ENCODE measurements around the gene PLBD1. TPM values are rescaled to one million over a fixed set of nuclear protein-coding genes. Genes with fewer than 3 reads are reported as not detected.

The PLBD1 gene
- total RNA-seq, 1 donor from 2014 or later: 48.1 TPM

DNA sequence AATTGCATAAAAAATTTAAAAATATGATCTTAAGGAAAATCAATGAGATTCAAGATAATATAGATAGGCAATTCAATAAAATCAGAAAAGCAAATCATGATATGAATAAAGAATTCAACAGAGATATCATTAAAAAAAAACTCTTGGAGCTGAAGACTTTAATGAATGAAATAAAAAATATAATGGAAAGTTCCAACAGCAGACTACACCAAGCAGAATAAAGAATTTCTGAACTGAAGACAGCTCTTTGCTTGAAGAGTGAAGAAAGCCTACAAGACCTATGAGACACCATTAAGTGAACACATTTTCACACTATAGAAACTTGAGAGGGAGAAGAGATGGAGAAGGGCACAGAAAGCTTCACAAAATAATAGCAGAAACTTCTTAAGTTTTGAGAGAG is 45.9 kb downstream of the PLBD1 start:
- peaks cover 3% of the 10 kb centered on the region for H3K4me1 Mint-ChIP-seq
- no peak for TF ChIP-seq CTCF (IDR thresholded peaks at IDR 0.05; ENCODE audit: unreplicated experiment)
- no peak for DNase-seq (ENCODE audit: low spot score in 2 of 2, unreplicated experiment in 2 of 2)
- H3K27me3 Mint-ChIP-seq (ENCODE audit: low read depth): no peaks in the 10 kb centered on the region
- H3K27ac Mint-ChIP-seq: no peak overlapping the region
- no peak overlapping the region for H3K4me3 Mint-ChIP-seq
- peaks cover 65% of the 10 kb centered on the region for H3K36me3 Mint-ChIP-seq
- peaks cover 52% of the 10 kb centered on the region for H3K9me3 Mint-ChIP-seq

GRCh38 chr12:14514946-14515345 is 52.7 kb downstream of the PLBD1 start:
- TF ChIP-seq CTCF (IDR thresholded peaks at IDR 0.05; ENCODE audit: unreplicated experiment): no peak
- H3K27ac Mint-ChIP-seq: peak overlapping the region; percentile 73

DNA sequence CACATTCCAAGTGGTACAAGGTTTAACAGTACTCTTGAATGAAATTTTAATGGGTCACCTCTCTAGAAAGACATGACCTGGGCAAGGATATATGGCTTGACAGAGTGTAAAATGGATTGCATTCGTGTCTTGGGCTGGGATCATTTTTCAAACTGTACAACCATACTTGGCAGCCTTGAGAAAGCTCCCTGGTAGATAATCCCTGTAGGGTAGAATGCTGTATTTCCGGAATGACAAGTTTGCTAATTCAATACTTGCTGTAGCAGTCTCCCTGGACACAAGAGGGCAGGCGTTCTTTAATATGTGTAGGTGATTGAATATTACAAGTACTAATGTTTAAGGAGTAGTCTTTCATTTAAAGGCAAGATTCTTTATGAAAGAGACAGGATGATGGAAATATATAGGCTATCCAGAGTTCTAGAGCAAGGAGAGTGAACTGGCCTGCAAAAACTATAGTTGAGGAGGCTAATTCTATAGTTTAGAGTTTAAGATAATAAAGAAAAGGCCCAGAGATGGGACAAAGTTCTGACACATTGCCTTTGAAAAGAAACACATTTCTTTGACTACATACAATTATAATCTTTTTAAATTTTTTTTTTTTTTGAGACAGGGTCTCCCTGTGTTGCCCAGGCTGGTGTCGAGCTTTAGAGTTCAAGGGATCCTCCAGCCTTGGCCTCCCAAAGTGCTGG is 53.4 kb downstream of the PLBD1 start:
- H3K4me1 Mint-ChIP-seq: peaks cover 15% of the 10 kb centered on the region
- no peak for TF ChIP-seq CTCF (IDR thresholded peaks at IDR 0.05; ENCODE audit: unreplicated experiment)
- H3K36me3 Mint-ChIP-seq: peaks cover 24% of the 10 kb centered on the region
- no peak for DNase-seq (ENCODE audit: low spot score in 2 of 2, unreplicated experiment in 2 of 2)
- no peak overlapping the region for H3K4me3 Mint-ChIP-seq
- H3K9me3 Mint-ChIP-seq: no peaks in the 10 kb centered on the region
- peak overlapping the region; percentile 75 for H3K27ac Mint-ChIP-seq
- H3K27me3 Mint-ChIP-seq (ENCODE audit: low read depth): no peaks in the 10 kb centered on the region

More at GRCh38 chr12:14514946-14515345, 52.7 kb downstream of the PLBD1 start:
- Mint-ChIP-seq H3K36me3 (peaks cover 26% of the 10 kb centered on the region), H3K4me1 (peaks cover 15% of the 10 kb centered on the region), H3K27me3 (ENCODE audit: low read depth) (no peaks in the 10 kb centered on the region), H3K4me3 (no peak overlapping the region), H3K9me3 (peaks cover 4% of the 10 kb centered on the region)
- no peak for DNase-seq (ENCODE audit: low spot score in 2 of 2, unreplicated experiment in 2 of 2)

DNA sequence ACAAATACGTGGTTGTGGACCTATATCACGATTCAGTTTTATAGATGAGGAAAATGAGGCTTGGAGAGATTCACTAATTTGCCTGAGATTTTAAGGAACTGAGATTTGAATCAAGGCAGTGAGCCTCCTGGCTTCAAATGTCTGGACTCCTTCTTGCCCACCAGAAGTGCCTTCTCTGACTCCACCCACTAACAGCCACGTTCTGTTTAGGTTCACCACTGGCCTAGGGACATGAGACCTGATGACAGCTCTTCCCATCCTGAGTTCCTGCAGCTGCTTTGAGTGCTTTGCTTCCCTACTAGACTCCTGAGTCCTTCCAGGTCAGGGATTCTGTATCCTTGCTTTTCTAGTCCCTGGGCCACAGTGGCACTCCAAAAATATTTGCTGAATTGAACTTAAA is 57.1 kb downstream of the PLBD1 start:
- peaks cover 12% of the 10 kb centered on the region for H3K4me1 Mint-ChIP-seq
- TF ChIP-seq CTCF (IDR thresholded peaks at IDR 0.05; ENCODE audit: unreplicated experiment): no peak
- no peak overlapping the region for H3K27ac Mint-ChIP-seq
- H3K36me3 Mint-ChIP-seq: peaks cover 23% of the 10 kb centered on the region
- H3K4me3 Mint-ChIP-seq: no peak overlapping the region
- no peaks in the 10 kb centered on the region for H3K9me3 Mint-ChIP-seq
- no peaks in the 10 kb centered on the region for H3K27me3 Mint-ChIP-seq (ENCODE audit: low read depth)
- no peak for DNase-seq (ENCODE audit: low spot score in 2 of 2, unreplicated experiment in 2 of 2)

DNA sequence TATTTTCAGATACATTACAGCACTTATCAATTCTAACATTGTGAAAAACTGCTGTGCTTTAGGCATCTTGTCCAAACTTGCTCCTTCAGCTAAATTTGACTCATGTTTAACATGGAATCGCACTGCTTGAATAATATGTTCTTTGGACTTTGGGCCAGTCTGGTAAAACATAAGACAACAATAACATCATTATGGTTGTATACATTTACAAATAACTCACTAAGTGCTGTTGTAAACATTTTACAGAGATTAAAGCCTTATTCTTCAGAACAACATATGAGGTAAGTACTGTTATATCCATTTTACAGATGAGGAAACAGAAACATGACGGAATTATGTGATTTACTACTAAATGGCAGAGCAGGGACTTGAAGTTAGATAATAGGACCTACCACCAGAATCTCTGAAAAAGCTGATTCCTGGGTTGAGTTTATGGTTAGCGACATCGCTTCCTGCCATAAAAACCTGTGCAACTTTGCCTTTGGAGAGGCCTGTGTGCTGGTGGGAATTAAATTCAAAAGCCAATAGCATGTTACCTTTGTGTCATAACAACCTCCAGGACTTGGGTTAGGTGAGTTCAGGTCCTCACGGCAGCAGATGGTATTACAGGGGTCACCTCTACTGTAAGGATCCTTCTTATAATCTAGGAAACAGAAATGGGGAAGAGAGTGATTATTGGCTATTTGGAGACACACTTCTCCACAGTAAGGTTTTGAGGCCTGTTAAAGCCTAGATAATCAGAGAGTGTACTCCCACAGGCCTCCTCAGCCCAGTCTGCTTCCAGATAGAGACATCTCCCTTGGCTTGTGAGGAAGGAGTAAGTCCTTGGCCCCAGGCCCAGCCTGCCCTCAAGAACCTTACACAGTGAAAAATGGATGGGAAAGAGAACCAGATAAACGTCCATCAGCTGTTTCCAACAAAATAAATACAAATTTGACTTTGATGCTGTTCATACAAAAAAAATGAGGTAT is 61.8 kb downstream of the PLBD1 start:
- no peak overlapping the region for H3K27ac Mint-ChIP-seq
- peaks cover 33% of the 10 kb centered on the region for H3K36me3 Mint-ChIP-seq
- no peaks in the 10 kb centered on the region for H3K9me3 Mint-ChIP-seq
- peaks cover 4% of the 10 kb centered on the region for H3K4me1 Mint-ChIP-seq
- no peak overlapping the region for H3K4me3 Mint-ChIP-seq
- H3K27me3 Mint-ChIP-seq (ENCODE audit: low read depth): no peaks in the 10 kb centered on the region
- no peak for TF ChIP-seq CTCF (IDR thresholded peaks at IDR 0.05; ENCODE audit: unreplicated experiment)
- no peak for DNase-seq (ENCODE audit: low spot score in 2 of 2, unreplicated experiment in 2 of 2)

All from mesothelial cell of epicardium (in vitro differentiated cells).